H1 (cell line): Measurements from ENCODE around the gene OR51I1. TPM values are rescaled to one million over a fixed set of nuclear protein-coding genes. Genes with fewer than 3 reads are reported as not detected.

Source experiments
- BACH1 ChIP-seq: IDR thresholded peaks from 2 replicates; pipeline ENCODE4 v1.6.1; 2012; ENCODE audit warnings: low read length, improper control_type of control experiment
- CHD7 ChIP-seq: fragments of 300-600 bp; sonication (generic); IDR thresholded peaks from 2 replicates; pipeline ENCODE4 v1.7.1; 2012; ENCODE audit warnings: low read length, moderate library complexity, mild to moderate bottlenecking, inconsistent platforms; ENCODE audit not compliant: insufficient replicate concordance
- CTBP2 ChIP-seq: IDR thresholded peaks from 2 replicates; pipeline ENCODE4 v1.7.0; 2011; ENCODE audit warnings: borderline replicate concordance, mild to moderate bottlenecking, moderate library complexity, mixed read lengths, low read length; ENCODE audit not compliant: insufficient read depth, insufficient read length
- EP300 ChIP-seq, 2 experiments: IDR thresholded peaks; 1 replicate in 1 of 2; 2 replicates in 1 of 2; pipeline ENCODE4 v1.6.1; 2011 to 2012; ENCODE audit warnings: low read depth in 2 of 2, low read length in 2 of 2, mild to moderate bottlenecking in 2 of 2, borderline replicate concordance in 1 of 2, inconsistent platforms in 1 of 2, moderate library complexity in 1 of 2
- GTF2F1 ChIP-seq: IDR thresholded peaks from 2 replicates; pipeline ENCODE4 v1.6.1; 2012; ENCODE audit warnings: low read depth, low read length, improper control_type of control experiment, borderline replicate concordance
- SP2 ChIP-seq: IDR thresholded peaks from 2 replicates; pipeline ENCODE4 v1.6.1; 2012; ENCODE audit warnings: mild to moderate bottlenecking, low read length, inconsistent platforms
- TCF12 ChIP-seq: IDR thresholded peaks from 2 replicates; pipeline ENCODE4 v1.6.1; 2011; ENCODE audit warnings: low read depth, mild to moderate bottlenecking, low read length
- polyA plus RNA-seq, 7 experiments: library from polyadenylated mRNA; depleted of rRNA in 3 of 7; stranded (reverse) in 5 of 7; unstranded in 2 of 7; fragments of >200 nt in 5 of 7; fragments of 200-250 nt in 2 of 7; gene quantifications; 1 replicate in 5 of 7; 2 replicates in 1 of 7; 4 replicates in 1 of 7; pipeline versions ENCODE4 v1.2.1 to v1.2.3, GENCODE V29; 2011 to 2013; ENCODE audit warnings: missing spikeins in 2 of 7, mixed read lengths in 2 of 7
- total RNA-seq: library from RNA; stranded (reverse); fragmentation: NEBNext Ultra II Directional; extraction: Animal tissue kit (Norgen Biotek cat#: 25700); gene quantifications from 2 replicates; pipeline ENCODE4 v1.2.1, GENCODE V29; 2021
- TF ChIP-seq, protein P1 (sequence below): IDR thresholded peaks from 2 replicates; pipeline ENCODE4 v1.6.1; 2012; ENCODE audit warnings: low read length, inconsistent platforms
- TF ChIP-seq, protein P2 (sequence below): IDR thresholded peaks from 2 replicates; pipeline ENCODE4 v1.6.1; 2011; ENCODE audit warnings: low read depth, mild to moderate bottlenecking, low read length; ENCODE audit not compliant: insufficient read depth

The OR51I1 gene
- total and polyA plus RNA-seq, 2 of the 8 experiments (the other 6 are each of a cell fraction or from before 2014, with no cell fraction given) = not detected

- TF ChIP-seq CHD7 = no peak
- TF ChIP-seq GTF2F1 = no peak
- no peak for TF ChIP-seq BACH1
- no peak for TF ChIP-seq SP2
- TF ChIP-seq TCF12 = no peak
- TF ChIP-seq, protein P1, sequence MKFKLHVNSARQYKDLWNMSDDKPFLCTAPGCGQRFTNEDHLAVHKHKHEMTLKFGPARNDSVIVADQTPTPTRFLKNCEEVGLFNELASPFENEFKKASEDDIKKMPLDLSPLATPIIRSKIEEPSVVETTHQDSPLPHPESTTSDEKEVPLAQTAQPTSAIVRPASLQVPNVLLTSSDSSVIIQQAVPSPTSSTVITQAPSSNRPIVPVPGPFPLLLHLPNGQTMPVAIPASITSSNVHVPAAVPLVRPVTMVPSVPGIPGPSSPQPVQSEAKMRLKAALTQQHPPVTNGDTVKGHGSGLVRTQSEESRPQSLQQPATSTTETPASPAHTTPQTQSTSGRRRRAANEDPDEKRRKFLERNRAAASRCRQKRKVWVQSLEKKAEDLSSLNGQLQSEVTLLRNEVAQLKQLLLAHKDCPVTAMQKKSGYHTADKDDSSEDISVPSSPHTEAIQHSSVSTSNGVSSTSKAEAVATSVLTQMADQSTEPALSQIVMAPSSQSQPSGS = no peak
- TF ChIP-seq EP300 (IDR thresholded peaks at IDR 0.05; ENCODE audit: borderline replicate concordance in 1 of 2, low read depth in 2 of 2, low read length in 2 of 2) = no peak
- TF ChIP-seq, protein P2, sequence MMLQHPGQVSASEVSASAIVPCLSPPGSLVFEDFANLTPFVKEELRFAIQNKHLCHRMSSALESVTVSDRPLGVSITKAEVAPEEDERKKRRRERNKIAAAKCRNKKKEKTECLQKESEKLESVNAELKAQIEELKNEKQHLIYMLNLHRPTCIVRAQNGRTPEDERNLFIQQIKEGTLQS = no peak
- TF ChIP-seq CTBP2 = no peak
Measured at GRCh38 chr11:5421811-5422210, 19.5 kb downstream of the OR51I1 start, which contains the start of gene OR51Q1 (continued).
